Ovary (tissue), 3 donors: ENCODE data around the gene CSF3R.

Experiments
- EP300 ChIP-seq: sonication (generic); formaldehyde crosslinking; IDR thresholded peaks from one replicate; pipeline ENCODE4 v1.6.1; 2017; ENCODE audit warnings: antibody characterized with exemption
- POLR2A ChIP-seq: fragments of 450-650 bp; IDR thresholded peaks from one replicate; pipeline ENCODE4 v1.6.1; 2017; ENCODE audit warnings: antibody characterized with exemption, mild to moderate bottlenecking, moderate library complexity
- TF ChIP-seq, protein P1 (sequence below), 3 donors: fragments of 450-650 bp in 2 of 3; fragments of 200-600 bp in 1 of 3; IDR thresholded peaks; one replicate each; pipeline versions ENCODE4 v1.5.1 to v1.8.0; 2016 to 2022; ENCODE audit warnings: antibody characterized with exemption in 3 of 3, mild to moderate bottlenecking in 1 of 3
- donor health status: DM: no; HTN: no; CAD: no.

DNA sequence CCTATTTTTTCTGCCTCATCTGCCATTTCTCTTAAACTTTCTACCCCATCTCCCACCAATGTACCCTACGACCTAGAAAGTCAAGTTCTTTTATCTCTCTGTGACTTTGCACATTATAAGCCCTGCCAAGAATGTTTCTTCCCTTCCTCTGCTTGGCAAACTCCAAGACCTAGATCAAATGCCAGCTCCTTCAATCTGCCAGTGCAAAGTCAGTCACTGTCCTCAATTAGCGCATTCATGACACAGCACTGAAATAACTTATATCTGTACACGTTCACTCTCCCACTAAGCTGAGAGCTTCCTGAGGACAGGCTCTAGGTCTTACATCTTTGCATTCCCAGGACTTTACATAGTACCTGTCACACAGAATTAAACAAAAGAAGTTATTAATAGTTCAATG is 63.6 kb downstream of the CSF3R start:
- TF ChIP-seq POLR2A (no peak), EP300 (no peak)
- TF ChIP-seq, protein P1, sequence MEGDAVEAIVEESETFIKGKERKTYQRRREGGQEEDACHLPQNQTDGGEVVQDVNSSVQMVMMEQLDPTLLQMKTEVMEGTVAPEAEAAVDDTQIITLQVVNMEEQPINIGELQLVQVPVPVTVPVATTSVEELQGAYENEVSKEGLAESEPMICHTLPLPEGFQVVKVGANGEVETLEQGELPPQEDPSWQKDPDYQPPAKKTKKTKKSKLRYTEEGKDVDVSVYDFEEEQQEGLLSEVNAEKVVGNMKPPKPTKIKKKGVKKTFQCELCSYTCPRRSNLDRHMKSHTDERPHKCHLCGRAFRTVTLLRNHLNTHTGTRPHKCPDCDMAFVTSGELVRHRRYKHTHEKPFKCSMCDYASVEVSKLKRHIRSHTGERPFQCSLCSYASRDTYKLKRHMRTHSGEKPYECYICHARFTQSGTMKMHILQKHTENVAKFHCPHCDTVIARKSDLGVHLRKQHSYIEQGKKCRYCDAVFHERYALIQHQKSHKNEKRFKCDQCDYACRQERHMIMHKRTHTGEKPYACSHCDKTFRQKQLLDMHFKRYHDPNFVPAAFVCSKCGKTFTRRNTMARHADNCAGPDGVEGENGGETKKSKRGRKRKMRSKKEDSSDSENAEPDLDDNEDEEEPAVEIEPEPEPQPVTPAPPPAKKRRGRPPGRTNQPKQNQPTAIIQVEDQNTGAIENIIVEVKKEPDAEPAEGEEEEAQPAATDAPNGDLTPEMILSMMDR (IDR thresholded peaks at IDR 0.05) = no peak
